Cardiac muscle cell (in vitro differentiated cells and primary cell): ENCODE measurements around the gene TM4SF18. TPM values are rescaled to one million over a fixed set of nuclear protein-coding genes. Genes with fewer than 3 reads are reported as not detected.

ENCODE experiments used
- DNase-seq, 2 donors: peaks; one replicate each; pipeline versions ENCODE4 v3.0.0 to v3.0.0-alpha.2; 2010 to 2017; ENCODE audit warnings: low read depth in 1 of 2, low spot score in 1 of 2
- H3K27ac ChIP-seq: fragments of 200-600 bp; sonication (generic); 2 replicates; pipeline ENCODE4 v1.5.1; 2016
- H3K27me3 ChIP-seq: fragments of 200-600 bp; sonication (generic); 2 replicates; pipeline ENCODE4 v1.6.0; 2016; ENCODE audit warnings: control low read depth
- H3K36me3 ChIP-seq: fragments of 200-600 bp; sonication (generic); 2 replicates; pipeline ENCODE4 v1.5.1; 2016; ENCODE audit warnings: control low read depth
- H3K4me1 ChIP-seq: fragments of 200-600 bp; sonication (generic); 2 replicates; pipeline ENCODE4 v1.8.1; 2017; ENCODE audit warnings: low read depth, mild to moderate bottlenecking, mixed run types
- H3K4me3 ChIP-seq: fragments of 200-600 bp; sonication (generic); 2 replicates; pipeline ENCODE4 v1.5.1; 2016; ENCODE audit warnings: mild to moderate bottlenecking
- H3K9me3 ChIP-seq: fragments of 200-600 bp; sonication (generic); 2 replicates; pipeline ENCODE4 v1.5.1; 2017; ENCODE audit warnings: low read depth, mild to moderate bottlenecking, control low read depth
- CTCF ChIP-seq: IDR thresholded peaks from 2 replicates; pipeline ENCODE4 v1.5.1; 2012; ENCODE audit warnings: low read depth, mild to moderate bottlenecking, low read length
- polyA plus RNA-seq: library from polyadenylated mRNA; unstranded; fragments of >200 nt; fragmentation: Nextera tagmentation; extraction: Ambion mirVana; gene quantifications from 2 replicates; pipeline ENCODE4 v1.2.1, GENCODE V29; 2016
- total RNA-seq: library from RNA; depleted of rRNA; stranded (reverse); fragments of >200 nt; gene quantifications from 2 replicates; pipeline ENCODE4 v1.2.3, GENCODE V29; 2016

The TM4SF18 gene
- total and polyA plus RNA-seq, 2 experiments from 2014 or later: 0.33 TPM; not detected in 1

DNA sequence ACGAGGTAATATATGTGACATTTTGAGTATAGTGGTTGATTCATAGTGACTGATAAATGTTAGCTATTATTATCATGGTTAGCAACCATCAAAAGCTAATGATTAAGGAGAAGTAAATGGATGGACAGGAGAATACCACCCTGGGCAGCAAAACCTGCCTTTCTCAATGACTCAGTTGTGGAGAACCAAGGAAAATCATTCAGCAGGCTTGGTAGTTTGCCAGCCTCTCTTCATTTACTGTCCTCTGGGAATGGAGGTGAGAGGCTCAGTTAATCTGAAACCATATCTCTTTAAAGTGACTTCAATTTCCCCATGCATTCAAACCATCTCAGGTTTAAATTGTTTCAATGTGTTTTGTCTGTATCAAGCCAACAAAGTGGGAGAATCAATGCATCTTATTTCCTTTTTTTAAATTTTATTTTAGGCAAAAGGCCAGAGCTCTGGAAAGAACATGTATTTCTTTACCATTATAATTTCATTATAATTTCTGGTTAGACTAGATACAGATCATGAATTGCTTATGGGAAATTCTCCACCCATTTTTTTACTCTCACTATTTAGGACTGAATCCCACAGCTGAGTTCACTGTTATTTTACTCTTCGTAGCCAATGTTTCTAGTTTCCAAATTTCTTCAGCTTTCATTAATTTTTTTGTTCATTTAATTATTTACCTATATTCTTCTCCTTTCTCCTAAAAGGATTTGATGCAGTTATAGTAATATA is 2.7 kb downstream of the TM4SF18 start:
- no peak for DNase-seq
- H3K27me3 ChIP-seq: no peaks in the 10 kb centered on the region
- H3K36me3 ChIP-seq: no peaks in the 10 kb centered on the region
- no peak overlapping the region for H3K27ac ChIP-seq
- no peaks in the 10 kb centered on the region for H3K9me3 ChIP-seq
- no peak for TF ChIP-seq CTCF
- H3K4me3 ChIP-seq: no peak overlapping the region
- H3K4me1 ChIP-seq: no peaks in the 10 kb centered on the region

- no peak for TF ChIP-seq CTCF
- no peaks in the 10 kb centered on the region for H3K4me1 ChIP-seq
- H3K4me3 ChIP-seq: no peak overlapping the region
- no peaks in the 10 kb centered on the region for H3K27me3 ChIP-seq
- no peaks in the 10 kb centered on the region for H3K9me3 ChIP-seq
- H3K36me3 ChIP-seq: no peaks in the 10 kb centered on the region
- no peak overlapping the region for H3K27ac ChIP-seq
- no peak for DNase-seq
Observed at GRCh38 chr3:149327156-149327555, 6.3 kb downstream of the TM4SF18 start.

DNA sequence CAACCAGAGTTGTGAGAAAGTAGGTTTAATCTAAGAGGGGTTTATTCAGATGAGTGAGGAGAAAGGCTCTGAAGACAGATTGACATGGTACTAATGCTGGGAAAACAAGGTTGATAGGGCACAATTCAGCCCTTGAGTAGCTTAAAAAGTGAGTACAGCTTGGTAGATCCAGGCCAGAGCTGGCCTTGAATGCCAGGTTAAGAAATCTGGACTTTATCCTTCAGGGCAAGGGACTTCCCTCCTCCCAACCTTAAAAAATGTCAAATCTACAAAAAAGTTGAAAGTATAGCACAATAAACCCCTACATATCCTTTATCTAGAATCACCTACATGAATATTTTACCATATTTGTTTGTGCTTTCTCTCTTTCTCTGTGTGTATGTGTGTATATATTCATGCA is 7.9 kb downstream of the TM4SF18 start:
- Histone ChIP-seq H3K36me3 (no peaks in the 10 kb centered on the region), H3K4me3 (no peak overlapping the region), H3K4me1 (no peaks in the 10 kb centered on the region), H3K27ac (no peak overlapping the region), H3K9me3 (no peaks in the 10 kb centered on the region), H3K27me3 (no peaks in the 10 kb centered on the region)
- no peak for DNase-seq
- TF ChIP-seq CTCF: no peak

- no peak for TF ChIP-seq CTCF
- no peaks in the 10 kb centered on the region for H3K27me3 ChIP-seq
- no peaks in the 10 kb centered on the region for H3K36me3 ChIP-seq
- H3K27ac ChIP-seq: no peak overlapping the region
- no peaks in the 10 kb centered on the region for H3K4me1 ChIP-seq
- no peaks in the 10 kb centered on the region for H3K9me3 ChIP-seq
- DNase-seq: no peak
- H3K4me3 ChIP-seq: no peak overlapping the region
Observed at GRCh38 chr3:149324332-149324731, 9.1 kb downstream of the TM4SF18 start.

DNA sequence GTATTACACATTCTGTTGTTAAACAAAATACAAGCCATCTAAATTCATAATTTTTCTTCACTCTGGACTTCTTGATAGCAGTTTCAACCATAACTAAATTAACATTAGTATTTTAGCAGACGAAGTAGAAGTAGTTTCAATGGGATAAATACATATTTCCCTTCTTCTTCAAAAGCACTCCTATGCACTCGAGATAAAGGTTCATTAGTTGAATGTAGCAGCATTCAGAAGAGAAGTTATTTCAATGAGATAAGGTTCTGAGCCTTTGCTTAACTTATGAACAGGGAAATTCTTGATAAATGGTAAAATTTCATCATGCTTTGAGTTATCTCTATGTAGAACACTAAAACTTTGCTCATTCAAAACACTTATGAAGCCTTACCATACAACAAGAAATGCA is 11.8 kb downstream of the TM4SF18 start:
- Histone ChIP-seq H3K9me3 (no peaks in the 10 kb centered on the region), H3K27ac (no peak overlapping the region), H3K36me3 (no peaks in the 10 kb centered on the region), H3K27me3 (no peaks in the 10 kb centered on the region), H3K4me3 (no peak overlapping the region), H3K4me1 (no peaks in the 10 kb centered on the region)
- TF ChIP-seq CTCF: no peak
- DNase-seq: no peak

DNA sequence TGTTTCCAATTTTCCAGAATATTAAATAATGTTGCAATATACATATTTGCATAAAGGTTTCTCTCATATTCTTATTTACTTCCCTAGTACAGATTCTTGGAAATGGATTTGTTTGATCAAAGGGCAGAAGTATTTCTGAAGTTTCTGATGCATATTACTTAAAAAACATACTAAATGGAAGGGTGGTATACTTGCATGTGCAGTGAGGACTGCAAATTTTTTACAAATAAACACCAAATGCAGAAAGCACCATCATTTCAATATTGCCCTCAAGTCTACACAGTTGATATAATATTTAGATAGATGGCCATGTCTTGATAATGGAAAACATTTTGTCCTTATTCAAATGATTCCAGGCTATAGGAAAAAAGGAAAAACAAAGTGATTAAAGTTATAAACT is 12.3 kb downstream of the TM4SF18 start:
- Histone ChIP-seq H3K36me3 (no peaks in the 10 kb centered on the region), H3K4me1 (no peaks in the 10 kb centered on the region), H3K27ac (no peak overlapping the region), H3K4me3 (no peak overlapping the region), H3K27me3 (no peaks in the 10 kb centered on the region), H3K9me3 (no peaks in the 10 kb centered on the region)
- DNase-seq: no peak
- TF ChIP-seq CTCF: no peak
